ENCODE data around the gene KRTCAP2. TPM values are rescaled to one million over a fixed set of nuclear protein-coding genes. Genes with fewer than 3 reads are reported as not detected.

KRTCAP2 gene
- total RNA-seq, 1 donor from 2014 or later: 104 TPM

- Histone ChIP-seq H3K36me3 (ENCODE audit: control insufficient read depth in 3 of 3, insufficient read depth in 3 of 3, low read length in 3 of 3) (peaks cover 0 to 19% (median 11%) of the 10 kb centered on the region in 3 donors), H3K27me3 (ENCODE audit: control insufficient read depth in 3 of 3, insufficient read depth in 3 of 3, low read length in 3 of 3) (no peaks in the 10 kb centered on the region), H3K9me3 (ENCODE audit: control insufficient read depth in 3 of 3, low read length in 3 of 3) (no peaks in the 10 kb centered on the region), H3K27ac (ENCODE audit: low read depth, low read length) (peak within 1 kb of the TSS; percentile 99), H3K4me3 (ENCODE audit: low read length in 3 of 3) (peak within 1 kb of the TSS; percentile 98 to 100 (median 100)), H3K9ac (ENCODE audit: low read depth in 1 of 3, low read length in 3 of 3) (peak within 1 kb of the TSS; percentile 94 to 98 (median 97)), H3K4me1 (ENCODE audit: control insufficient read depth in 3 of 3, insufficient read depth in 3 of 3, low read length in 3 of 3) (peaks cover 21 to 34% (median 31%) of the 10 kb centered on the region in 3 donors)
Observed at GRCh38 chr1:155208541-155209311, 35.6 kb upstream of the KRTCAP2 start, which contains the start of gene MTX1. TSS of gene MTX1 (plus strand) at chr1:155208695. CDS start at chr1:155208805, 110 bp downstream.

GRCh38 chr1:155207806-155208540 is 34.9 kb upstream of the KRTCAP2 start, which contains the start of gene THBS3:
TSS of gene THBS3 (minus strand) at chr1:155207897. CDS start at chr1:155207876, 21 bp downstream.
- H3K27me3 ChIP-seq (ENCODE audit: control insufficient read depth in 3 of 3, insufficient read depth in 3 of 3, low read length in 3 of 3): no peaks in the 10 kb centered on the region
- no peaks in the 10 kb centered on the region for H3K9me3 ChIP-seq (ENCODE audit: control insufficient read depth in 3 of 3, low read length in 3 of 3)
- H3K9ac ChIP-seq (ENCODE audit: low read depth in 1 of 3, low read length in 3 of 3): peak within 1 kb of the TSS; percentile 94 to 98 (median 97)
- H3K4me3 ChIP-seq (ENCODE audit: low read length in 3 of 3): peak within 1 kb of the TSS; percentile 98 to 100 (median 100)
- H3K4me1 ChIP-seq (ENCODE audit: control insufficient read depth in 3 of 3, insufficient read depth in 3 of 3, low read length in 3 of 3): peaks cover 21 to 34% (median 31%) of the 10 kb centered on the region in 3 donors
- H3K27ac ChIP-seq (ENCODE audit: low read depth, low read length): peak within 1 kb of the TSS; percentile 99
- peaks cover 0 to 19% (median 11%) of the 10 kb centered on the region in 3 donors for H3K36me3 ChIP-seq (ENCODE audit: control insufficient read depth in 3 of 3, insufficient read depth in 3 of 3, low read length in 3 of 3)

DNA sequence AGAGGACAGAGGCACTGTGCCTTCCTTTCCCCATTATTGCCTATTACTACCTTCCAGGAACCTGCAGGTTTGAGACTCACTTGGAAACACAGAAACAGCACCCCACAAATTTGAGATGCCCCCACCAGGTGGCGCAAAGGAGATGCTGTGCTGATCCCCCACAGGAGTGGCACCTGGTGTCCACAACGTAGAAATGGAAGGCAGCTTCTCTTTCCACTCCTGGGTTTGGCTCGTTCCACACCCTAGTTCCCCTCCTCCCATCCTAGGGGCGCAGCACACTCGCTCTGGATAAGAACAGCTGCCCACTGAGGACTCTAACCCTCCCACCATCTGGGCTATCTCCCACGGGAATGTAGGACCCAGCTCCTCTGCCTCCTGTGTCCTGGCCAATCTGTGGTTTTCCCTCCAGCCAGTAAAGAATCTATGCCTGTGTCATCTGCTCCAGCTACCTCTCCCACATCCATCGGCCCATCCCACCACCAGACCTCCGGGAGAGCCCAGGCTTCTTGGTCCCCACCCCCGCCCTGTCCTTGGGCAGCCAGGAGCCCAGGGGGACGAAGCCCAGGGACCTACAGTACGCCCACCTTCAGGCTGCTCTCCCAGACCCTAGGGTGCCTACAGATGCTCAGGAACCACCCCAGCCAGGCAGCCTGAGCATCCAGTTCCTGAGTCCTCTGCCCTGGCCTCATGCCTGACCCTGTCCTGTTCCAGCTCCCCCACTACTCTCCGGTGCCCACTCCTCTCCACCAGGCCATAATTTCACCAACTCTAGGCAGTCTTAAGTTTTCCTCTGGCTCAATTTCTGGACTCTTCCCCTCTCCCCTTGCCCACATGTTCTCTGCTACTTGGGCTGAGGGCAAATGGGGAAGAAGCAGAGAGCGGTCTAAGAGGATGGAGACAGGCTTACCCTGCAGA is 34.0 kb upstream of the KRTCAP2 start:
- H3K36me3 ChIP-seq (ENCODE audit: control insufficient read depth in 3 of 3, insufficient read depth in 3 of 3, low read length in 3 of 3): peaks cover 0 to 19% (median 10%) of the 10 kb centered on the region in 3 donors
- H3K4me1 ChIP-seq (ENCODE audit: control insufficient read depth in 3 of 3, insufficient read depth in 3 of 3, low read length in 3 of 3): peaks cover 21 to 33% (median 31%) of the 10 kb centered on the region in 3 donors
- peak overlapping the region; percentile 45 to 98 (median 74) for H3K4me3 ChIP-seq (ENCODE audit: low read length in 3 of 3)
- H3K9me3 ChIP-seq (ENCODE audit: control insufficient read depth in 3 of 3, low read length in 3 of 3): no peaks in the 10 kb centered on the region
- H3K27ac ChIP-seq (ENCODE audit: low read depth, low read length): peak overlapping the region; percentile 99
- H3K9ac ChIP-seq (ENCODE audit: low read depth in 1 of 3, low read length in 3 of 3): peak overlapping the region; percentile 46 to 74 (median 67)
- H3K27me3 ChIP-seq (ENCODE audit: control insufficient read depth in 3 of 3, insufficient read depth in 3 of 3, low read length in 3 of 3): no peaks in the 10 kb centered on the region

DNA sequence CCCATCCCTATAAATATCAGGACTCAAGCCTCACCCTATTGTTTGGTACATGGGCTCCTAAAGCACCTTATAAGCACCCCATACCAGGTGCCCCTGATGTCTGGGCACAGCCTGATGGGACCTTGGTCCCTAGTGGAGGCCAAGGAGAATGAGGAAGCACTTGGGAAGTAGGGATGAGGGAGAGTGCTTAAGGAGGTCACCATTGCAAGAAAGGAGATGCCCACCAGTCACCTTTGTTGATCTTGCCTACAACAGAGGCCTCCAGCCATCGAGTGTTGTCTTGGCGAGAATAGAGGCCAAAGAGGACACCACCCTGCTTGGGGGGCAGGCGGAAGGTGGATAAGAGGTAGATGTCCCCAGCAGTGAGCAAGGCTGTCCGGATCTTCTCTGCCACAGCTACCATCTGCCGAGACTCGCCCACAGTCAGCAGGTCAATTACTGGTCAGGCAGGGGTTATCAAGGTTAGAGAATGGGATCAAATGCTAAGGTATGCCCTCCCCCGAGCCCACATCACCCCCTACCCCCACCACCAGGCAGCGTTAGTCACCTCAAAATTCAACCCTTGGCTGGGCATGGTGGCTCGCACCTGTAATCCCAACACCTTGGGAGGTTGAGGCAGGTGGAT is 33.0 kb upstream of the KRTCAP2 start:
- H3K4me3 ChIP-seq (ENCODE audit: low read length in 3 of 3): no peak overlapping the region
- H3K36me3 ChIP-seq (ENCODE audit: control insufficient read depth in 3 of 3, insufficient read depth in 3 of 3, low read length in 3 of 3): peaks cover 0 to 20% (median 6%) of the 10 kb centered on the region in 3 donors
- H3K9me3 ChIP-seq (ENCODE audit: control insufficient read depth in 3 of 3, low read length in 3 of 3): no peaks in the 10 kb centered on the region
- H3K27ac ChIP-seq (ENCODE audit: low read depth, low read length): no peak overlapping the region
- H3K9ac ChIP-seq (ENCODE audit: low read depth in 1 of 3, low read length in 3 of 3): no peak overlapping the region
- no peaks in the 10 kb centered on the region for H3K27me3 ChIP-seq (ENCODE audit: control insufficient read depth in 3 of 3, insufficient read depth in 3 of 3, low read length in 3 of 3)
- H3K4me1 ChIP-seq (ENCODE audit: control insufficient read depth in 3 of 3, insufficient read depth in 3 of 3, low read length in 3 of 3): peaks cover 21 to 31% (median 31%) of the 10 kb centered on the region in 3 donors

DNA sequence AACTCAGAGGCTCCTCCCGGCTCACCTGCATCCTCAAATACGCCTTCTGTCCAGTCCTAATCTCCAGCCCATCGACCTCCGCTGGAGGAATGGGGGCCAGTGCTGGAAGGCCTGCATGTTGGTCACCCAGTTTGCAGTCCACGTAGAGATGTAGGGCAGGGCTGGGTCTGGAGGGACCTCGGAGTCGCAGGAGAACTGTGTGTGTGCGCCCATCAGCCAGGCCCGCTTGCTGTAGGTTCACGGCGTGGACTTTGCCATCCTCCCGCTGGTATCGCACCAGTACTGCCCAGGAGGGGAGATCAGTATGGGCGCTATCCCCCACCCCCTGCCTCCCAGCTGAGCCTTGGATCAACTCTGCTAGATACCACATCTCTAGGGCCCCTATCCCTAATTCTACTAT is 31.9 kb upstream of the KRTCAP2 start:
- H3K9ac ChIP-seq (ENCODE audit: low read depth in 1 of 3, low read length in 3 of 3): no peak overlapping the region
- peaks cover 21 to 29% (median 25%) of the 10 kb centered on the region in 3 donors for H3K4me1 ChIP-seq (ENCODE audit: control insufficient read depth in 3 of 3, insufficient read depth in 3 of 3, low read length in 3 of 3)
- no peak overlapping the region for H3K27ac ChIP-seq (ENCODE audit: low read depth, low read length)
- no peaks in the 10 kb centered on the region for H3K9me3 ChIP-seq (ENCODE audit: control insufficient read depth in 3 of 3, low read length in 3 of 3)
- H3K27me3 ChIP-seq (ENCODE audit: control insufficient read depth in 3 of 3, insufficient read depth in 3 of 3, low read length in 3 of 3): no peaks in the 10 kb centered on the region
- H3K36me3 ChIP-seq (ENCODE audit: control insufficient read depth in 3 of 3, insufficient read depth in 3 of 3, low read length in 3 of 3): peaks cover 2 to 20% (median 5%) of the 10 kb centered on the region in 3 donors
- no peak overlapping the region for H3K4me3 ChIP-seq (ENCODE audit: low read length in 3 of 3)

DNA sequence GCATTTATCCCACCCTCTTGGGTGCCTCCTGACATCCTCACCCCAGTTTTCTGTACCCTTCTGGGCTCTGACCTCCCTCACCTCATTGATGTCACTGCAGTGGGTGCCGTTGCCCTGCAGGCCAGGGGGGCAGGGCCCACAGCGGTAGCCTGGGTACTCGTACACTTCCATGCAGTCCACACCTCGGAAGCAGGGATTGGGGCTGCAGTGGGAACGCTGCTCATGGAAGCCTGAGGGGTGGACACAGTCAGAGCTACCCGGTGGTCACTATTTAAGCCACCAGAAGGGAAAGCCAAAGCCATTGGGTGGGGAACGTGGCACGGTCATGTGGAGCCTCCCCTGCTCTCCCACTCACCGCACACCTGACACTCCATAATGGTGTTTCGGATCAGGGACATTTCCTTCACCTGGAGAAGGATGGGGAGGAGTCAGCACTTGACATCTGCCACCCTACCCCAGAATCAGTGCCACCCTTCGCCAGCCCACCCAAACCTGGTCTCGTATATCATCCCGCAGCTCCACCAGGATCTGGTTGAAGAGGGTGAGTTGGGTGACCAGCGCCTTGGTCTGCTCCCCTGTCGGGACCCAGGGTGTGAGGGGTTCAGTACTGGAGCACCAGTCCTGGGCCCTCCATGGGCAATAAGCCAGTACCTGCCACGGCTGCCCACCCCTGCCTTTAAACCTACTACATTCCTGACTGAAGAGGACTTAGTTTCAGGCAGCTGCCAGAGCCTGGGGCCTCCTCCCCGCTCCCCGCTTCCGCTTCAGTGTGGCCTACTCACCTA is 29.8 kb upstream of the KRTCAP2 start:
- peaks cover 14 to 20% (median 17%) of the 10 kb centered on the region in 3 donors for H3K4me1 ChIP-seq (ENCODE audit: control insufficient read depth in 3 of 3, insufficient read depth in 3 of 3, low read length in 3 of 3)
- H3K9me3 ChIP-seq (ENCODE audit: control insufficient read depth in 3 of 3, low read length in 3 of 3): no peaks in the 10 kb centered on the region
- peaks cover 4 to 24% (median 10%) of the 10 kb centered on the region in 3 donors for H3K36me3 ChIP-seq (ENCODE audit: control insufficient read depth in 3 of 3, insufficient read depth in 3 of 3, low read length in 3 of 3)
- H3K4me3 ChIP-seq (ENCODE audit: low read length in 3 of 3): no peak overlapping the region
- H3K9ac ChIP-seq (ENCODE audit: low read depth in 1 of 3, low read length in 3 of 3): no peak overlapping the region
- H3K27me3 ChIP-seq (ENCODE audit: control insufficient read depth in 3 of 3, insufficient read depth in 3 of 3, low read length in 3 of 3): no peaks in the 10 kb centered on the region
- no peak overlapping the region for H3K27ac ChIP-seq (ENCODE audit: low read depth, low read length)

DNA sequence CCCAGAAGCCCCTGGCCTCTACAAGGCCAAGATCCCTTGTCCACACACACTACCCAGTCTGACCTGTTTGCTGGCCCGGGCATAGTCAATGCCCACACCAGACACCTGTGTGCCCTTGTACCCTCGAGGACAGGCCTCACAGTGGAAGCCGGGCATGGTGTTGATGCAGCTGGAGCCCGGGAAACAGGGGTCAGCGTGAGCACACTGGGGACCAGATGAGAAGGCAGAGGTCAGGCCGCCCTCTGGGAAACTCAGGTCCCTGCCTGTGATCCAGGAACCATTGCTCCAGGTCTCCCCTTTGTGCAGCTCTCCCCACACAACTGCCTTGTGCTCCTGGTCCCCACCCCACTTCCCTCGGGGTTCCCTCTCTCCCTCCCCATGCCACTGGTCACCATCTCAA is 29.1 kb upstream of the KRTCAP2 start:
- Histone ChIP-seq H3K9me3 (ENCODE audit: control insufficient read depth in 3 of 3, low read length in 3 of 3) (no peaks in the 10 kb centered on the region), H3K4me1 (ENCODE audit: control insufficient read depth in 3 of 3, insufficient read depth in 3 of 3, low read length in 3 of 3) (peaks cover 15 to 19% (median 18%) of the 10 kb centered on the region in 3 donors), H3K36me3 (ENCODE audit: control insufficient read depth in 3 of 3, insufficient read depth in 3 of 3, low read length in 3 of 3) (peaks cover 8 to 25% (median 12%) of the 10 kb centered on the region in 3 donors), H3K27ac (ENCODE audit: low read depth, low read length) (no peak overlapping the region), H3K4me3 (ENCODE audit: low read length in 3 of 3) (no peak overlapping the region), H3K9ac (ENCODE audit: low read depth in 1 of 3, low read length in 3 of 3) (no peak overlapping the region), H3K27me3 (ENCODE audit: control insufficient read depth in 3 of 3, insufficient read depth in 3 of 3, low read length in 3 of 3) (no peaks in the 10 kb centered on the region)

DNA sequence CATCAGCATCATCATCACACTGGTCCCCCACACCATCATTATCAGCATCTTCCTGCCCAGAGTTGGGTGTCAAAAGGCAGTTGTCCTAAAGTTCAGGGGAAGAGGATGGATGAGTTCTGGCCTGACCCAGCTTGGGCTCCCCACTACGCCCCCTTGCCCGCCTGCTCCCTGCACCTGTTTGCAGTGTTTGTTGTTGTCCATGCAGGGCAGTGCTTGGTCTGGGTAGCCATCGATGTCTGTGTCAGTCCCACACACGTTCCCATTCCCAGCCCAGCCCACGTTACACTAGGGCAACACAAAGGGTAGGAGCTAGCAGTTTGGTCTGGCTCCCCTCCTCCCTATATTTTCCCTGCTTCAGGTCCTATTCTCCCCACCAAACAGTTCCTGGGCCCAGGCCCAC is 27.8 kb upstream of the KRTCAP2 start:
- peaks cover 16 to 25% (median 17%) of the 10 kb centered on the region in 3 donors for H3K4me1 ChIP-seq (ENCODE audit: control insufficient read depth in 3 of 3, insufficient read depth in 3 of 3, low read length in 3 of 3)
- no peaks in the 10 kb centered on the region for H3K27me3 ChIP-seq (ENCODE audit: control insufficient read depth in 3 of 3, insufficient read depth in 3 of 3, low read length in 3 of 3)
- no peak overlapping the region for H3K9ac ChIP-seq (ENCODE audit: low read depth in 1 of 3, low read length in 3 of 3)
- H3K9me3 ChIP-seq (ENCODE audit: control insufficient read depth in 3 of 3, low read length in 3 of 3): no peaks in the 10 kb centered on the region
- H3K4me3 ChIP-seq (ENCODE audit: low read length in 3 of 3): no peak overlapping the region
- peaks cover 8 to 22% (median 14%) of the 10 kb centered on the region in 3 donors for H3K36me3 ChIP-seq (ENCODE audit: control insufficient read depth in 3 of 3, insufficient read depth in 3 of 3, low read length in 3 of 3)
- no peak overlapping the region for H3K27ac ChIP-seq (ENCODE audit: low read depth, low read length)

Measured in skeletal muscle tissue (tissue), 4 donors.